ENCODE measurements around the gene OR9K2. TPM values are rescaled to one million over a fixed set of nuclear protein-coding genes. Genes with fewer than 3 reads are reported as not detected.

OR9K2 gene
- total RNA-seq, 1 donor from 2014 or later: not detected

DNA sequence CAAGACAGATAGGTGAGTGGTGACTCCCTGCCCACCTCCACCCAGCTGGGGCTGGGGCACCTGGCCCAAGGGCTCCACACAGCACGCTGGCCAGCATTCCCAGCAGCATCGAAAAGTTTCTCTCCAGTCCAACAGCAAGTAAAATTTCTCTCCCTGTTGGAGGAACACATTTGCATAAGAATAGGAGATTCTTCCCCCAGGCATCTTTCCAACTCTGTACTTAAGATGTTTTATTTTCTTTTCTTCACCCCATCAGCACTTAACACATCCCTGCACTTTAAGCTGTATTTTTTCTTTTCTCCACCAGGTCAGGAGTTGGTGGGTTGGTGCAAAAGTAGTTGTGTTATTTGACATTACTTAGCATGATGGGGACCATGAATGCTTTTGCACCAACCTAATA lies 47.2 kb downstream of the OR9K2 start:
- intact Hi-C loops (cut with micrococcal nuclease): no loop called here
- peaks cover 6% of the 10 kb centered on the region for H3K9me3 Mint-ChIP-seq
- ATAC-seq (ENCODE audit: low read depth) (no peak), DNase-seq (no peak)
- H3K4me3 Mint-ChIP-seq: no peak overlapping the region
- TF ChIP-seq, protein P1, sequence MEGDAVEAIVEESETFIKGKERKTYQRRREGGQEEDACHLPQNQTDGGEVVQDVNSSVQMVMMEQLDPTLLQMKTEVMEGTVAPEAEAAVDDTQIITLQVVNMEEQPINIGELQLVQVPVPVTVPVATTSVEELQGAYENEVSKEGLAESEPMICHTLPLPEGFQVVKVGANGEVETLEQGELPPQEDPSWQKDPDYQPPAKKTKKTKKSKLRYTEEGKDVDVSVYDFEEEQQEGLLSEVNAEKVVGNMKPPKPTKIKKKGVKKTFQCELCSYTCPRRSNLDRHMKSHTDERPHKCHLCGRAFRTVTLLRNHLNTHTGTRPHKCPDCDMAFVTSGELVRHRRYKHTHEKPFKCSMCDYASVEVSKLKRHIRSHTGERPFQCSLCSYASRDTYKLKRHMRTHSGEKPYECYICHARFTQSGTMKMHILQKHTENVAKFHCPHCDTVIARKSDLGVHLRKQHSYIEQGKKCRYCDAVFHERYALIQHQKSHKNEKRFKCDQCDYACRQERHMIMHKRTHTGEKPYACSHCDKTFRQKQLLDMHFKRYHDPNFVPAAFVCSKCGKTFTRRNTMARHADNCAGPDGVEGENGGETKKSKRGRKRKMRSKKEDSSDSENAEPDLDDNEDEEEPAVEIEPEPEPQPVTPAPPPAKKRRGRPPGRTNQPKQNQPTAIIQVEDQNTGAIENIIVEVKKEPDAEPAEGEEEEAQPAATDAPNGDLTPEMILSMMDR (IDR thresholded peaks at IDR 0.05): no peak
- H3K27me3 Mint-ChIP-seq: peaks cover 15% of the 10 kb centered on the region
- ChIA-PET CTCF (no interaction called here), POLR2A (no interaction called here)
- no peaks in the 10 kb centered on the region for H3K36me3 Mint-ChIP-seq (ENCODE audit: low read depth)
- H3K27ac Mint-ChIP-seq: no peak overlapping the region
- no peaks in the 10 kb centered on the region for H3K4me1 Mint-ChIP-seq

Other genes starting within 250 kb of the OR9K2 start
- gene TESPA1, start 141.6 kb upstream of the OR9K2 start, total RNA-seq: 31.5 and 35.5 TPM in 2 replicates
- gene NEUROD4, start 106.4 kb upstream of the OR9K2 start, total RNA-seq: not detected in 2 replicates
- not detected in 2 replicates for gene OR10A7, start 94.6 kb downstream of the OR9K2 start, total RNA-seq
- gene OR6C74, start 118.2 kb downstream of the OR9K2 start, total RNA-seq: not detected in 2 replicates
- gene OR6C6, start 170.2 kb downstream of the OR9K2 start, total RNA-seq: not detected in 2 replicates
- not detected in 2 replicates for gene OR6C1, start 187.9 kb downstream of the OR9K2 start, total RNA-seq
- gene OR6C3, start 204.3 kb downstream of the OR9K2 start, total RNA-seq: not detected in 2 replicates
- not detected in 2 replicates for gene OR6C75, start 236.6 kb downstream of the OR9K2 start, total RNA-seq

All from activated B cell treated with CpG ODN at 0.5 μM for 24 hours (primary cell).